Esophagus muscularis mucosa (tissue), 4 donors: ENCODE measurements around the gene SERPINI1. TPM values are rescaled to one million over a fixed set of nuclear protein-coding genes. Genes with fewer than 3 reads are reported as not detected.

Experiments used
- DNase-seq: peaks from one replicate; pipeline ENCODE4 v3.0.0-alpha.2; 2017; ENCODE audit errors: extremely low spot score
- H3K27ac ChIP-seq, 4 donors: fragments of 200-600 bp; sonication (generic); replicated peaks in 1 of 4; 1 replicate in 3 of 4; 2 replicates in 1 of 4; pipeline ENCODE4 v1.5.1; 2016 to 2019; ENCODE audit warnings: mild to moderate bottlenecking in 1 of 4
- H3K27me3 ChIP-seq, 4 donors: fragments of 200-600 bp; sonication (generic); one replicate each; pipeline versions ENCODE4 v1.5.1 to v1.6.0; 2016 to 2019
- H3K36me3 ChIP-seq, 4 donors: fragments of 200-600 bp; sonication (generic); one replicate each; pipeline ENCODE4 v1.5.1; 2016 to 2019
- H3K4me1 ChIP-seq, 4 donors: fragments of 200-600 bp; sonication (generic); one replicate each; pipeline ENCODE4 v1.5.1; 2016 to 2019
- H3K4me3 ChIP-seq, 4 donors: fragments of 200-600 bp; sonication (generic); 1 replicate in 2 of 4; 2 replicates in 2 of 4; pipeline ENCODE4 v1.5.1; 2016 to 2019; ENCODE audit warnings: mild to moderate bottlenecking in 4 of 4, moderate library complexity in 1 of 4
- H3K9me3 ChIP-seq, 4 donors: fragments of 200-600 bp; sonication (generic); 1 replicate in 3 of 4; 2 replicates in 1 of 4; pipeline ENCODE4 v1.5.1; 2016 to 2019
- EP300 ChIP-seq: sonication (generic); formaldehyde crosslinking; IDR thresholded peaks from one replicate; pipeline ENCODE4 v1.6.1; 2017; ENCODE audit warnings: antibody characterized with exemption
- POLR2A ChIP-seq: fragments of 450-650 bp; IDR thresholded peaks from one replicate; pipeline ENCODE4 v1.6.1; 2017; ENCODE audit warnings: antibody characterized with exemption, moderate library complexity, mild to moderate bottlenecking, low read depth
- POLR2AphosphoS5 ChIP-seq, 2 donors: sonication (generic); formaldehyde crosslinking; IDR thresholded peaks; one replicate each; pipeline ENCODE4 v1.6.1; 2017; ENCODE audit warnings: antibody characterized with exemption in 2 of 2
- WGBS: methylation state at CpG from one replicate; pipeline ENCODE4 v1.1.5; 2018; 5-methylcytosine and 5-hydroxymethylcytosine counted together
- intact Hi-C: fragments of 100-400 bp; cut with DNase I; formaldehyde crosslinking; loops from one replicate; pipeline ENCODE4 v1.15.1; 2023
- total RNA-seq, 4 donors: library from RNA; depleted of rRNA; stranded (reverse); fragments of >200 nt; gene quantifications; one replicate each; pipeline versions ENCODE4 v1.1.0 to v1.2.1, GENCODE V29; 2016
- TF ChIP-seq, protein P1 (sequence below), 3 experiments: fragments of 200-600 bp in 2 of 3; fragments of 450-650 bp in 1 of 3; sonication (generic) in 2 of 3; IDR thresholded peaks; one replicate each; pipeline ENCODE4 v1.5.1; 2017 to 2019; ENCODE audit warnings: antibody characterized with exemption in 3 of 3, mild to moderate bottlenecking in 2 of 3, moderate library complexity in 1 of 3

Gene SERPINI1
- total RNA-seq, 4 donors from 2014 or later = 3.1 to 7.1 (median 4.1) TPM

DNA sequence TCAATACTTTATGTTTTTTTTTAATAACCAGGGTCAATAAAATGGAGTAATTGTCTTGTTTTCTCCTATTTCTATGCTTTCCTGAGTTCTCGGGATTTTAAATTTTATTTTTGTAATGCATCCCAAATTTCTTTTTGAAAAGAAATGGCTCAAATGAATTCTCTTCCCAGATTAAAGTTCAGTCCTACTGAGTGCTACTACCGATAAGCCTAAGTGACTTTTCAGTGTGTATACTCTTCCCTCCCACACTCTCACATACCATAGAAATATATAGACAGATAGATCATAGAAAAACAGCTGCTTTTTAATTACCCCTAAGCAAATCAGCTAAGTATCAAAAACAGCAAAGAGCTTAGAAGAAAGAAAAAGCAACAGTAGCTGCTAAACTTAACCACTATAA lies 1.5 kb downstream of the SERPINI1 start:
- Histone ChIP-seq H3K27ac (no peak overlapping the region), H3K4me1 (peaks cover 23 to 32% (median 29%) of the 10 kb centered on the region in 4 donors), H3K4me3 (no peak overlapping the region), H3K36me3 (no peaks in the 10 kb centered on the region), H3K9me3 (no peaks in the 10 kb centered on the region), H3K27me3 (no peaks in the 10 kb centered on the region)
- intact Hi-C loops = no loop called here
- 87% methylated on average over 2 of the region's 2 CpGs for WGBS
- DNase-seq = no peak
- TF ChIP-seq, protein P1, sequence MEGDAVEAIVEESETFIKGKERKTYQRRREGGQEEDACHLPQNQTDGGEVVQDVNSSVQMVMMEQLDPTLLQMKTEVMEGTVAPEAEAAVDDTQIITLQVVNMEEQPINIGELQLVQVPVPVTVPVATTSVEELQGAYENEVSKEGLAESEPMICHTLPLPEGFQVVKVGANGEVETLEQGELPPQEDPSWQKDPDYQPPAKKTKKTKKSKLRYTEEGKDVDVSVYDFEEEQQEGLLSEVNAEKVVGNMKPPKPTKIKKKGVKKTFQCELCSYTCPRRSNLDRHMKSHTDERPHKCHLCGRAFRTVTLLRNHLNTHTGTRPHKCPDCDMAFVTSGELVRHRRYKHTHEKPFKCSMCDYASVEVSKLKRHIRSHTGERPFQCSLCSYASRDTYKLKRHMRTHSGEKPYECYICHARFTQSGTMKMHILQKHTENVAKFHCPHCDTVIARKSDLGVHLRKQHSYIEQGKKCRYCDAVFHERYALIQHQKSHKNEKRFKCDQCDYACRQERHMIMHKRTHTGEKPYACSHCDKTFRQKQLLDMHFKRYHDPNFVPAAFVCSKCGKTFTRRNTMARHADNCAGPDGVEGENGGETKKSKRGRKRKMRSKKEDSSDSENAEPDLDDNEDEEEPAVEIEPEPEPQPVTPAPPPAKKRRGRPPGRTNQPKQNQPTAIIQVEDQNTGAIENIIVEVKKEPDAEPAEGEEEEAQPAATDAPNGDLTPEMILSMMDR (IDR thresholded peaks at IDR 0.05) = no peak
- TF ChIP-seq POLR2AphosphoS5 (IDR thresholded peaks at IDR 0.05) (no peak), POLR2A (no peak), EP300 (no peak)

DNA sequence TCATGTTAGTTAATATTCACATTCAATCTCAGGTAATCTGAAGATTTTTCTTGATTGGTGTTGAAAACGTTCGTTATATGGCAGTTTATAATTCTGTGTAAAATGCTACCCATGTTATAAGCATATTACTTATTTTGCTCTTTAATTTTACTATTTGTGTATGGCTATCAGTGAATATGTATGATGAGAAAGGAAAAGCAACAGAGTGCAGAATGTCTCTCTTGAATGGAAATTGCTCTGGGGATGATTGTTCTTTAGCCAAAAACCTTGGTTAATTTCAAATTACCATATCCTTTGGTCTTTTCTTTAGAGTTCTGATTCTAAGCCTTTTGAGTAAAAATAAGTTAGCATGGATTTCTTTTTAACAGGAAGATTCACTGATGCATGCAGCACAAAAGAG lies 2.5 kb downstream of the SERPINI1 start:
- Histone ChIP-seq H3K27me3 (no peaks in the 10 kb centered on the region), H3K27ac (no peak overlapping the region), H3K9me3 (no peaks in the 10 kb centered on the region), H3K36me3 (no peaks in the 10 kb centered on the region), H3K4me1 (peaks cover 13 to 22% (median 21%) of the 10 kb centered on the region in 4 donors), H3K4me3 (no peak overlapping the region)
- intact Hi-C loops = no loop called here
- WGBS = 81% methylated on average over 2 of the region's 2 CpGs
- DNase-seq = no peak
- no peak for TF ChIP-seq POLR2A

DNA sequence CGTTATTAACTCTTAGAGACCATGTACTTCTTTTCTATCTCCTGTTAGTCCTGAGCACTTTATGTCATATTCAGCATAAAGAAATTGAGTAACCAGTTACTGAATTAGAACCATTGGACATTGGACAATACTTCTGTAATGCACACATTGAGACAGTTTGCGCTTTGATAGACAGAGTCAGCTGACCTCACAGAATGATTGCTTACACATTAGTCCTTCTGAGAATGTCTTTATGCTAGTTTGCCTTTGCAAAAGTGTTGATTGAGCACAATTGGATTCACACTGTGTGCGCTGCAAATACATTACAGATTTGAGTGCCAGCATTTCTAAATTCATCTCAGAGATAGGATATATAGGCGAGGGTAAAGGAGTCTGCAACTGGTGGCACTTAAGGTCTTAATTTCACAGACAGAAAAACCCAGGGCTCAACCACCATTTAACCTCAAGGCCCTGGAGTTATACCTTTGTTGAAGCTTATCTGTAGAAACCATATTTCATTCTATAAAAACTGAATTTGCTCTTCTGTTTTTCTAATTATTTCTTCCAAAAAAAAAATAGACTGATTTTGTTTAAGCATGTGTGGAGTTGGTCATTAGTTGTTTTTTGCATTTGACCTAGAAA lies 3.8 kb downstream of the SERPINI1 start:
- intact Hi-C loops = no loop called here
- WGBS = 93% methylated on average over 4 of the region's 4 CpGs

DNA sequence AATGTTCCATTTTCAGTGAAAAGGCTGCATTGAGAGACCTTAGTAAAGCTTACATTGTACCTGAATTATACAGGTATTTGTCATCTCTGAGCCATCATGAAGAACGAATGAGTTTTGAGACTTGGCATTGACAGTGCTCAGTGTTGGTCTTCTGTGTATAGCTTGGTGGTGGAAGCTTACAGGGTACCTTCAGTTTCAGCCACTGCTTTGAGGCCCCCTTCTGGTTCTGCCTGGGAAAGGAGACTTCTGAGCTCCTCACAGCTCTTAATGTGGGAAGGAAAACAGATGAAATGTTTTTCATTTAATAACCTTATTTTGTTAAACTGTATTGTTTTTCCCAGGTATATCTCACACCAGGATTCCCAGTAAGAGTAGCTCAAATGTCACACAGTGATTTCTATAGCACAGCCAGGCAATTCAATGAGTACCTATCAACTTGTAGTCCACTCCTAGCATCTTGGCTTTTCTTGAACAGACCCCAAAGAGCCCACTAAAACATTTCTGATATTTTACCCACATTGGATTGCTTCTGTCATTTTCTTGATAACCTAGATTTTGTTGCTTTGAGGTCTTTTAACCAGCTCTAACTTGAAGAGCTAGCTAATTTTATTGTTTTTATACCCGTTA lies 5.6 kb downstream of the SERPINI1 start:
- no peak overlapping the region for H3K4me3 ChIP-seq
- 75% methylated on average over 2 of the region's 2 CpGs for WGBS
- DNase-seq = no peak
- intact Hi-C loops = no loop called here
- H3K27ac ChIP-seq = no peak overlapping the region
- peaks cover 6 to 8% (median 6%) of the 10 kb centered on the region in 4 donors for H3K4me1 ChIP-seq
- H3K27me3 ChIP-seq = no peaks in the 10 kb centered on the region
- H3K9me3 ChIP-seq = no peaks in the 10 kb centered on the region
- no peaks in the 10 kb centered on the region for H3K36me3 ChIP-seq
- TF ChIP-seq, protein P1 (IDR thresholded peaks at IDR 0.05) = peak in 1 of 3 experiments; percentile 21
- TF ChIP-seq POLR2A (no peak), POLR2AphosphoS5 (IDR thresholded peaks at IDR 0.05) (no peak), EP300 (no peak)

More for the DNA sequence above, 3.8 kb downstream of the SERPINI1 start:
- Histone ChIP-seq H3K4me1 (peaks cover 8 to 12% (median 10%) of the 10 kb centered on the region in 4 donors), H3K27ac (no peak overlapping the region), H3K4me3 (no peak overlapping the region), H3K36me3 (no peaks in the 10 kb centered on the region), H3K9me3 (no peaks in the 10 kb centered on the region), H3K27me3 (no peaks in the 10 kb centered on the region)
- no peak for DNase-seq
- TF ChIP-seq POLR2AphosphoS5 (IDR thresholded peaks at IDR 0.05) = no peak
- TF ChIP-seq, protein P1 (IDR thresholded peaks at IDR 0.05) = no peak
- no peak for TF ChIP-seq EP300
- no peak for TF ChIP-seq POLR2A

DNA sequence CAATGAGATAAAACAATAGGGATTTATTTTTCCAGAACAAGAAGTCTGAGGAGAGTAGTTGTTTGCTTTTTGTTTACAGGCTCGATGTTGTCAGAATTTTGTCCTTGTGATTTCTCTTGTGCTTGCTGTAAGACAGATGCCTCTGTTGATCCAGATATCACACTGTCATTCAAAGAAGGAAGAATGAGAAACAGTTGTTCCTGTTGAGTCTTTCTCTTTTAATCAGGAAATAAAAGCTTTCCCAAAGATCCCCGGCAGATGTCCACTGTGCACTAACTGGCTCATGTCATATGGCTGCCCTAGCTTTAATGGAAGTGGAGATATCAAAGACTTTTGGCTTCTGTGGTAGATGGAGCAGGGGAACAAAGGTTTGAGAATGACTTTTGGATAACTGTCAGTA lies 6.8 kb downstream of the SERPINI1 start:
- 85% methylated on average over 2 of the region's 2 CpGs for WGBS
- TF ChIP-seq POLR2AphosphoS5 (IDR thresholded peaks at IDR 0.05) (no peak), POLR2A (no peak), EP300 (no peak)
- TF ChIP-seq, protein P1 (IDR thresholded peaks at IDR 0.05) = no peak

More for the DNA sequence above, 6.8 kb downstream of the SERPINI1 start:
- Histone ChIP-seq H3K27ac (no peak overlapping the region), H3K27me3 (no peaks in the 10 kb centered on the region), H3K36me3 (no peaks in the 10 kb centered on the region), H3K9me3 (no peaks in the 10 kb centered on the region), H3K4me3 (no peak overlapping the region), H3K4me1 (no peaks in the 10 kb centered on the region)
- no peak for DNase-seq
- intact Hi-C loops = no loop called here
